ENCODE results near the gene NKAPD1. TPM values are rescaled to one million over a fixed set of nuclear protein-coding genes. Genes with fewer than 3 reads are reported as not detected.

Gene NKAPD1
- total and polyA plus RNA-seq, 11 donors, result 4.2 to 12.5 (median 7.6) TPM

- H3K27ac ChIP-seq, result no peak overlapping the region
- intact Hi-C loops (cut with DNase I), result no loop called here
- no peaks in the 10 kb centered on the region for H3K9me3 ChIP-seq
- peaks cover 0 to 3% (median 0%) of the 10 kb centered on the region in 12 donors for H3K4me1 ChIP-seq
- TF ChIP-seq CTCF (IDR thresholded peaks at IDR 0.05) (no peak), POLR2A (IDR thresholded peaks at IDR 0.05) (no peak)
- H3K27me3 ChIP-seq, result no peaks in the 10 kb centered on the region
- ATAC-seq (no peak), DNase-seq (no peak)
- 71 to 79% (median 74%) methylated on average over 1 of the region's 1 CpG for WGBS, 4 donors
- no peak overlapping the region for H3K4me3 ChIP-seq
- peaks cover 0 to 72% (median 60%) of the 10 kb centered on the region in 9 donors for H3K36me3 ChIP-seq
Observed at GRCh38 chr11:112062923-112063322, 11.2 kb upstream of the NKAPD1 start.

- Histone ChIP-seq H3K9me3 (no peaks in the 10 kb centered on the region), H3K27me3 (no peaks in the 10 kb centered on the region), H3K27ac (peak overlapping the region in 10 of 12 donors; percentile 26 to 76 (median 63)), H3K4me3 (no peak overlapping the region), H3K36me3 (peaks cover 2 to 78% (median 76%) of the 10 kb centered on the region in 9 donors), H3K4me1 (peaks cover 0 to 24% (median 16%) of the 10 kb centered on the region in 12 donors)
- DNase-seq (peak in 2 of 5 donors; percentile 11 to 44), ATAC-seq (peak in 3 of 4 donors; percentile 29 to 60 (median 45))
- intact Hi-C loops (cut with DNase I), result loop anchor here in 6 of 10 donors (5.0 to 10.0 kb wide), 5 partner anchors 58 to 208 kb away; partner anchors contain the start of genes ALG9 (in 5 of the 6), CFAP68 (in 5 of the 6), FDXACB1 (in 5 of the 6) and DIXDC1 (in 1 of the 6)
- peak in 1 of 2 donors; percentile 39 for TF ChIP-seq POLR2A (IDR thresholded peaks at IDR 0.05)
- TF ChIP-seq CTCF (IDR thresholded peaks at IDR 0.05), result no peak
- WGBS, 4 donors, result 47 to 54% (median 51%) methylated on average over 4 of the region's 4 CpGs
Observed at GRCh38 chr11:112082729-112083128, 8.6 kb downstream of the NKAPD1 start.

- no peak for TF ChIP-seq POLR2A (IDR thresholded peaks at IDR 0.05)
- Histone ChIP-seq H3K9me3 (no peaks in the 10 kb centered on the region), H3K27me3 (no peaks in the 10 kb centered on the region), H3K4me1 (peaks cover 3 to 50% (median 38%) of the 10 kb centered on the region in 12 donors), H3K4me3 (peak overlapping the region; percentile 74 to 96 (median 90)), H3K27ac (peak overlapping the region; percentile 19 to 95 (median 88)), H3K36me3 (peaks cover 0 to 77% (median 76%) of the 10 kb centered on the region in 9 donors)
- DNase-seq, result peak in 1 of 5 donors; percentile 8
- intact Hi-C loops (cut with DNase I), result loop anchor here in 7 of 10 donors (1.0 to 10.0 kb wide), 7 partner anchors 12 to 211 kb away; partner anchors contain the start of genes CFAP68 (in 6 of the 7), FDXACB1 (in 6 of the 7), ALG9 (in 5 of the 7) and DLAT (in 2 of the 7)
- peak in 3 of 4 donors; percentile 22 to 36 (median 30) for ATAC-seq
- 1 to 3% (median 3%) methylated on average over 19 of the region's 19 CpGs for WGBS, 4 donors
Observed at GRCh38 chr11:112085822-112086421, 11.8 kb downstream of the NKAPD1 start.

GRCh38 chr11:112086422-112087191, 12.5 kb downstream of the NKAPD1 start, which contains the start of the genes SDHD and TIMM8B:
Gene SDHD, plus strand, starts transcription at chr11:112086873. Its CDS starts 35 bp downstream, at chr11:112086908.
Gene TIMM8B, minus strand, starts transcription at chr11:112086756. Its CDS starts 33 bp downstream, at chr11:112086723.
- peak; percentile 96 to 97 (median 96) for DNase-seq
- H3K4me1 ChIP-seq, result peaks cover 3 to 50% (median 38%) of the 10 kb centered on the region in 12 donors
- no peaks in the 10 kb centered on the region for H3K27me3 ChIP-seq
- intact Hi-C loops (cut with DNase I), result loop anchor here in 7 of 10 donors (1.0 to 10.0 kb wide), 7 partner anchors 12 to 212 kb away; partner anchors contain the start of genes CFAP68 (in 6 of the 7), FDXACB1 (in 6 of the 7), ALG9 (in 5 of the 7) and DLAT (in 2 of the 7)
- peak within 1 kb of the TSS; percentile 74 to 96 (median 90) for H3K4me3 ChIP-seq
- H3K36me3 ChIP-seq, result peaks cover 0 to 77% (median 76%) of the 10 kb centered on the region in 9 donors
- no peaks in the 10 kb centered on the region for H3K9me3 ChIP-seq
- ATAC-seq, result peak; percentile 93 to 97 (median 94)
- 0 to 1% (median 0%) methylated on average over 44 to 45 of the region's 45 CpGs for WGBS, 4 donors
- TF ChIP-seq POLR2A (IDR thresholded peaks at IDR 0.05) (peak in 1 of 2 donors; percentile 65), CTCF (IDR thresholded peaks at IDR 0.05) (peak in 8 of 12 donors; percentile 6 to 39 (median 22))
- H3K27ac ChIP-seq, result peak within 1 kb of the TSS; percentile 55 to 95 (median 88)

Data from heart left ventricle (tissue), 16 donors.